Measurements from ENCODE around the gene GMDS.

GMDS gene

DNA sequence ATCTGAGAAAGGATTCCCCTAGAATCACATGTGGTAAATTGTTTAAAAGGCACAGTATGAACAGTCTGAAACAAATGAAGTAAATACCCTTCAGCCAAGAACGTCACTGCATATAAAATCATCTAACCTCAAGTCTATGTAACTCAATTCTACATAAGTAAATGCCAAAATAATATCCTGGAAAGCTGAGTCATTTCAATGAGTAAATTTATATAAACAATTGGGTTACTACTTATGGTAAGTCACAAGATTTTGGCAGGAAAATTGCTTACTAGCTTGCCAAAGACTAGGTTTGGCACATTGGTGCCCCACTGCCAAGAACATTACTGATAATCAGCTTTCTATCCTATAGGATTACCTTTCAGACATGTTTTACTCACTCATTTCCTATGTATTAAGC is 8.4 kb downstream of the GMDS start:
- no peak for DNase-seq

DNA sequence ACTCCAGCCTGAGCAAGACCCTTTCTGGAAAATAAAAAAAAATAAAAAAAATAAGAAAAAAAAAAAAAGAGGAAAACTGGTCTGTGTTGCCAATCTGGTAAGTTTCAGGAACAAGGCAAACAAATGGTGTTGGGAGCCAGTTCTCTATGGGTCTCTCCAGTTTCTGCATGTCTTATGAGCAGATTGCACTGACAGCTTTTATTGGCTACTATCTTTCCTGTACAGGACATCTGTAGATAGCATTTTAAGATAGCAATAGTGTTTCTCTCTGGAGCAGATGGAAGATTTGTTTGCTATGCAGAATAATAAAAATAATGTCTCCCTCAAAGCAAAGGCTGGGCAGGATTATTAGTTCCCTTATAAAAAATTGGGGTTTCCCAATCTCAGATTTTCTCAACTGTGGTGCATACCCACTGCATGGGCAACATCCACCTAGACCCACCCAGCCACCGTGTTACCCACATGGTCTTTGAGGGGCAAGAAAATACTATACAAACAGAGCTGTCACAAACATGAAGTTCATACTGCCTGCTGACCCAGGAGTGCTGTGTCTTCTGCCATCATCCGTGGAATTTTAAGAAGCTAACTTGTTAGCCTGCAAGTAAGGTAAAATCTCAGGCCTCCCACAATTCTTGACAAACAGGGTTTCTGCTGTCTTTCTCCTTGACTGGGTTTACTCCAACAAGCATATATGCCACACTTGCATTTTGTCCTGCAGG is 9.5 kb downstream of the GMDS start:
- DNase-seq: no peak

GRCh38 chr6:2232445-2232844 is 13.0 kb downstream of the GMDS start:
- no peak for DNase-seq

DNA sequence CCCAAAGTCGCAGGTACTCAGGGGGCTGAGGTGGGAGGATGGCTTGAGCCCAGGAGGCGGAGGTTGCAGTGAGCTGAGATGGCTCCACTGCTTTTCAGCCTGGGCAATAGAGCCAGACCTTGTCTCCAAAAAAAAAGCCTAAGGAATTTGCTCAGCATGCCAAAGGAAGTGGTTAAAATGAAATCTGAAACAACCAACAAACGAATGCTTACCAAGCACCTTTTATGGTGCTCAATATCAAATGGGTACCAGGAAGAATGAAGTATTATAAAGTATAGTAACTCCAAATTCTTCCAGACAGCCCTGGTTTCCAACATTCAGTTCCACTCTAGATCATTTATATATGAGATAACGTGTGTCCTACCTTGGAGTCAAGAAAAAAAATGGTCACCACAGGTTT is 14.0 kb downstream of the GMDS start:
- no peak for DNase-seq

DNA sequence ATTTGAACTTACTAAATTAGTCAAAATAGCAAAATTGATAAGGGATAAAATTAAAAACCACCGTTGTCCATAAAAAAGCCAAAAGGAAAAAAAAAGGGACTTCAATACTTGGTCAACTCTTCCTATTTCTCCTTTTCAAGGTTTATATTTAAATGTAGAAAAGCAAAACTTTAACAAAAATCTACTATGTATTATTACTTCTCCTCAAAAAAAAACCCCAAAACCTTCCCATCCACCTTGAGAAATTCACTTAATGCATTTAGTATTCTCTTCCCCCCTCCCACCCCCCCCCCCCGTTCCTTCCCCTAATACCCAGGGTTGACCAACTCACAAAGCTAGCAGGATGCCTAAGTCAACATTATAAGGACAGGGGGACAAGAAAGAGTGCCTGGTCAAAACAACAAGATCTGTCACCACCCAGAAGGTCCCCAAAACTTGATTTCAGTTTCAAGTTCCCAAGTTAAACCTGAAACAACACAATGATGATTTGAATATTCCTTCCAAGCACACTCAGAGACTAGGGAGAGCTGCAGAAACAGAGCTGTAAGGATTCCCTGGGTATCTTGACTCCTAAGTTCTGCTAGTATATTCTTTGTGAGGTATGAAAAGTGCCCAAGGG is 14.6 kb downstream of the GMDS start:
- DNase-seq: no peak

DNA sequence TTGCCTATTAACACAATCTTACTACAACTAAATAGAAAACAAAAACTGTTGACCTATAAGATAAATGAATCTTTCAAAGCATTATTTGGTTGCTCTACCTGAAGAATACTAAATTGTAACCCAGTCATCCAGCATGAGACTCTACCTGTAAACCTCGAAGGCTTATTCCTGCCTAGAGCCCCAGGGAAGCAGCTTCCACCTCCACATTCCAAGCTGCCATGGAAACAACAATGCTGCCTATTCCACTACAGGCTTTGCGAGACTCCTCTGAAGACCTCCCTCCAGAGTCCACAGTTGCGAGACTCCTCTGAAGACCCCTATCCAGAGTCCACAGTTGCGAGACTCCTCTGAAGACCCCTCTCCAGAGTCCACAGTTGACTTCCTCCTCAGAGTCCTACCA is 15.7 kb downstream of the GMDS start:
- no peak for DNase-seq

DNA sequence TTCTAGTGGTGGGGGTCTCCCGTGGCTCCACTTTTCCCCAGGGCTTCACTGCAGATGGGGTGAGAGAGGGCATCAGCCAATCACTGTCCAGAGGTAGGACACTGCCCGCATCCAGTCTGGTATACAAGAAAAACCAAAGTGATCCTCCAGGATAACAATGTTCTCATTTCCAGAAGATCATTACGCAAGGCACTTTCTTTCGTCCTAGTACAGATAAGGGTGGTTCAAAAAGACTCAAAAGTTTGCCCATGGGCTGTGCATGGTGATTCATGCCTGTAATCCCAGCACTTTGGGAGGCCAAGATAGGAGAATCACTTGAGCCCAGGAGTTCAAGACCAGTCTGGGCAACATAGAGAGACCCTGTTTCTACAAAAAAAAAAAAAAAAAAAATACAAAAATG is 16.4 kb downstream of the GMDS start:
- DNase-seq: no peak

GRCh38 chr6:2228392-2228791 is 17.0 kb downstream of the GMDS start:
- DNase-seq: no peak

- no peak for DNase-seq
These were observed 18.6 kb downstream of the GMDS start for GRCh38 chr6:2226775-2227174.

- DNase-seq: no peak
These were observed 19.7 kb downstream of the GMDS start for GRCh38 chr6:2225422-2226392.

GRCh38 chr6:2224847-2225382 is 20.5 kb downstream of the GMDS start:
- DNase-seq: no peak

DNA sequence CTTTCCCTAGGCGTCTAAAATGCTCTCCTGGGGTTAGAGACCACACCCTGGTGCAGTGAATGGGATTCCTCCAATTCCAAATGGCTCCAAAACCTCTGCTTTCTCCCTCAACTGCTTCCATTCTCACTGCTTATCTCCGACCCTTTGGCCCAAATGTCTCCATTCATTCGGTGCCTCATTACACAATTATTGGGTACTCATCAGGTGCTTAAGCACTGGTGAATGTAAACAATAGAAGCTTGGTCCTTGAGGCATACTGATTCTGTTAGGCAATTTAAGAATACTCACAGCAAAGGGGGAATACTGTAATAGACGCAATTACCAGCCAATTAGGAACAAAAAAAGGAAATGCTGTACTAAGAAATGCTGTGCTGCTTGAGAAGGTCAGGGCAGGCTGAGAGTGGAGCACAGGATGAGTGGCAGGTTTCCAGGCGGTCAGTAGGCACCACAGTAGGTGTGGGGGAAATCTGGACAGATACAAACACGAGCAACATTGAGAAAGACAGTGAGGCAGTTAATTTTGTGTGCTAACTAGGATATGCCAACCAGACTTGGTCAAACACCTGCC is 23.0 kb downstream of the GMDS start:
- DNase-seq: no peak

DNA sequence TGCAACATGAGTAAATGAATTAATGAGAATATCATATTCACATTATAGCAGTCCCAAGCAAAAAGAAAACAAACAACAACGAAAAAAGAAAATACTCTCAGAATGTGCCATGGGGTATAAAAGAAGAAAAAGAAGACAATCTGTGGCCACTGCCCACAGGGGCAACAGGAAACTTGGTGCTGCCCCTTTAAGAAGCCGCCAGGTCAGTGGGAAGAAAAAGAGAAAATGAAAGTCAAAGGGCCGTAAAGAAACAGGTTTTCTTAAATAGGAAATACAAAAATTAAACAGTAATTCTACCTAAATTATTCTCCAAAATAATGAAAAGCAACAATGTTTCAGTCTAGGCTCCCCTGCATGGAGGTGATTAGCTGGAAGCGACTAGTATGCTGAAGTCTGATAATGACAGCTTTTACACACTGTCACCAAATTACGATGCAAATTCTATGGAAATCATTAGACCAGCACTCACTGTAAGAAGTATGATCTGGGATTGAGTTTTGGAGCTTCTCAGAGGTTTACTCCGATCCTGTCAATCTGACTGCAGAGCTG is 23.6 kb downstream of the GMDS start:
- DNase-seq: no peak

DNA sequence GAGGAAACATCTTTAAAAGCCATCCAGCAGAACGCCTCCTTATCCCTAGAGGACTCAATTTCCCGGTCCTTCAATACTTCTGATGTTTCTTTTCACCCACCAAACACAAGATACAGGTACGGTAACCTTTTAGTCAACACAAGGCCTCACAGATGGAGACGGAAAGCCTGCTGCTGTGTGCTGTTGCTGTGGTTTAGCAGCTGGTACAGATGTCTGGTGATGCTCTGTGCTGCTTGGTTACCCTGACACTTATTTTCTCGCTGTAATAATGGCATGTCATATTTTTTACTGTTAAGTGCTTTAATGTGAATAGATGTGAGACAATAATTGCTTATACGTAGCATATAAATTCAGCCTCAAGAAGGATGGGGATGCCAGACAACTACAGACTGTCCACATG is 25.3 kb downstream of the GMDS start:
- DNase-seq: no peak

DNA sequence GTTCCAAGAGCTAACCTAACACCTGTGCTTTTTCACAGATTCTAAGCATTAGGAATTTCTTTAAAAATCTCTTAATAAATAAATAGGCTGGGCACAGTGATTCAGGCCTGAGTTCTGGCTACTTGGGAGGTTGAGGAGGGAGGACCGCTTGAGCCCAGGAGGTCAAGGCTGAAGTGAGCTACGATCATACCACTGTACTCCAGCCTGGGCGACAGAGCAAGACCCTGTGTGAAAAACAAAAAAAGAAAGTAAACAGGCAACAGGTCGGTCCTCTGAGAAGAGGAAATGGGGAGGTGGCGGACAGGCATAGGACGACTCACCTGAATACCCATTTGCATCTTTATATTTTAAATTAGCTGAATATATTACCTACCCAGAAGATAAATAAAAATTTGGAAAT is 26.5 kb downstream of the GMDS start:
- DNase-seq: no peak

- DNase-seq: no peak
These were observed 28.5 kb downstream of the GMDS start for GRCh38 chr6:2216794-2217383.

DNA sequence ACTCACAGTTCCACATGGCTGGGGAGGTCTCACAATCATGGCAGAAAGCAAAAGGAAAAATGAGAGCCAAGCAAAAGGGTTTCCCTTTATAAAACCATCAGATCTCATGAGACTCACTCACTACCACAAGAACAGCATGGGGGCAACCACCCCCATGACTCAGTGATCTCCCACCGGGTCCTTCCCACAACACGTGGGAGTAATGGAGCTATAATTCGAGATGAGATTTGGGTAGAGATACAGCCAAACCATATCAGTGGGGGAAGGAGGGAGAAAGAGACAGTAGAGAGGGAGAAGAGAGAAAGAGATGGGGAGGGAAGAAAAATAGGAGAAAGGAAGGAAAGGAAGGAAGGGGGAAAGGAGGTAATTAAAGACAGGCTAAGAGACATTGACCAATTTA is 30.1 kb downstream of the GMDS start:
- no peak for DNase-seq

GRCh38 chr6:2213086-2213485 is 32.3 kb downstream of the GMDS start:
- DNase-seq: no peak

DNA sequence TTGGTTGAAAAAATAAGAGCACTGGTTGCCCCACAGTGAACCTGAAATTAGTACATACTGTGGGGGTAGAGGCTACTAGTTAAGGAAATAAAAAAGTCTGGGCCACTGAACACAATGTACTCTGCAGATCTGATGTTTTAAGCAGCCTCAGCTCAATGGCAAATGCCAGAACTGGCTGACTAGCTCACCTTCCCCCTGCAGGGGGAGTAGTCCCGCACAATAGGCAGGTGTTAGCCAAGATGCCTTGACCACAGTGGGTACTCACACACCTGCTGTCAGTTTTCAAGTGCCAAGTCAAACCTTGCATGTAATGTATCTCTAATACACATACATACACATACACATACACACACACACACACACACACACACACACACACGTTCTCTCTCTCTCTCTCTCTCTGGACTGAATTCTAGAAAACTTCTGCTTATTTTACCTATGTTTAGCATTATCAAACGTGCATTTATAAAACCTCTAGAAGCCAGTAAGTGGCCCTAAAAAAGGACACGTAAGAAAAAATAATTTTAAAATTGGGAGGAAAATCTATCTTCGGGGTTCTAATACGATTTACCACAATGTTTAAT is 36.1 kb downstream of the GMDS start:
- DNase-seq: no peak

- no peak for DNase-seq
These were observed 36.9 kb downstream of the GMDS start for GRCh38 chr6:2208468-2208867.

GRCh38 chr6:2205396-2205795 is 40.0 kb downstream of the GMDS start:
- DNase-seq: no peak

GRCh38 chr6:2204272-2204671 is 41.1 kb downstream of the GMDS start:
- DNase-seq: no peak
